Mucosa of stomach (tissue), 1 donor: ENCODE measurements around the gene CYSLTR1.

Source experiments
- H3K27me3 ChIP-seq: one replicate; pipeline ENCODE4 v1.7.0; 2013; ENCODE audit warnings: mild to moderate bottlenecking, low read length; ENCODE audit not compliant: control insufficient read depth, insufficient read depth
- H3K36me3 ChIP-seq: one replicate; pipeline ENCODE4 v1.7.0; 2013; ENCODE audit warnings: low read length; ENCODE audit not compliant: control insufficient read depth, insufficient read depth
- H3K4me1 ChIP-seq: one replicate; pipeline ENCODE4 v1.7.0; 2013; ENCODE audit warnings: mild to moderate bottlenecking, low read length; ENCODE audit not compliant: control insufficient read depth, insufficient read depth
- H3K4me3 ChIP-seq: one replicate; pipeline ENCODE4 v1.7.0; 2013; ENCODE audit warnings: low read length
- H3K9ac ChIP-seq: one replicate; pipeline ENCODE4 v1.7.0; 2013; ENCODE audit warnings: mild to moderate bottlenecking, low read length, moderate library complexity
- H3K9me3 ChIP-seq: one replicate; pipeline ENCODE4 v1.7.0; 2013; ENCODE audit warnings: mild to moderate bottlenecking, low read length, moderate library complexity; ENCODE audit not compliant: control insufficient read depth
- donor health status: Pancreatic carcinoma.

Gene CYSLTR1, protein sequence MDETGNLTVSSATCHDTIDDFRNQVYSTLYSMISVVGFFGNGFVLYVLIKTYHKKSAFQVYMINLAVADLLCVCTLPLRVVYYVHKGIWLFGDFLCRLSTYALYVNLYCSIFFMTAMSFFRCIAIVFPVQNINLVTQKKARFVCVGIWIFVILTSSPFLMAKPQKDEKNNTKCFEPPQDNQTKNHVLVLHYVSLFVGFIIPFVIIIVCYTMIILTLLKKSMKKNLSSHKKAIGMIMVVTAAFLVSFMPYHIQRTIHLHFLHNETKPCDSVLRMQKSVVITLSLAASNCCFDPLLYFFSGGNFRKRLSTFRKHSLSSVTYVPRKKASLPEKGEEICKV

DNA sequence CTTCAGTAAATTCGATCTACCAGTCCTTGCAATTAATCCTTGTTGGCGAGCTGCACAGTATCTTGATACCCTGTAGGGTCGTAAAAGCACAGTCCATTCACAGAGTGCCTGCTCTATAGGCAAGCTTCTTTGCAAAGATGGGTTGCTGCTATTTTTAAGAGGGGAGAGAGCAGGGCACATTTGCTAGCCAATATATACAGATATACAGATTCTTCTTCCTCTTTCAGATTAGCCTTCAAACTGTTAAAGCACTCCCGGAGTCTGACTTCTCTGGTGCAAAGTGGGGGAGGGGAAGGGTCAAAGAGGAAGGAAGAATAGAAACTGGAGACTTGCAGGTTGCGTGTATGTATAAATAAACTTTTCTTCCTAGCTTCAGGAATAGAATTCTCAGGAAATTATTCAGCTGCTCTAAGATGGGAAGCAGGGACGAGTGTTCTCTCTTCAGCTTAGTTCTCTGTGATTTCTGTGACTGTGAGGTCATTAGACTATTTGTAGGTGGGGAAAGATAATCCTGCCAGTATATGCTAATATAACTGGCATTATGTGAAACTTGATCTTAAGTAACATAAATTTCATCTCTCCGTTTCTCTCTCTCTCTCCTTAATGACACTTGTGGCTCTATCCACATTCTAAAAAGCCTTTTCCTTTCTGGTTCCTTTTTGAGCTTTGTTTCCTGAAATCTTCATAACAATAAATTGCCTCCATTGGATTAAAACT, at the start of gene CYSLTR1:
TSS of gene CYSLTR1 (minus strand) at position 242 of the 717 bp plus-strand sequence. CDS start 53,865 bp downstream, outside the sequence.
- Histone ChIP-seq H3K4me3 (no peak within 1 kb of the TSS), H3K9me3 (no peaks in the 10 kb centered on the region), H3K9ac (no peak within 1 kb of the TSS), H3K4me1 (no peaks in the 10 kb centered on the region), H3K36me3 (no peaks in the 10 kb centered on the region), H3K27me3 (no peaks in the 10 kb centered on the region)

- no peaks in the 10 kb centered on the region for H3K9me3 ChIP-seq
- no peaks in the 10 kb centered on the region for H3K36me3 ChIP-seq
- no peak overlapping the region for H3K9ac ChIP-seq
- H3K4me1 ChIP-seq = no peaks in the 10 kb centered on the region
- no peaks in the 10 kb centered on the region for H3K27me3 ChIP-seq
- H3K4me3 ChIP-seq = no peak overlapping the region
Observed at GRCh38 chrX:78377186-78377585, 49.8 kb upstream of the CYSLTR1 start.

- H3K27me3 ChIP-seq = no peaks in the 10 kb centered on the region
- no peaks in the 10 kb centered on the region for H3K4me1 ChIP-seq
- H3K9me3 ChIP-seq = no peaks in the 10 kb centered on the region
- H3K4me3 ChIP-seq = no peak overlapping the region
- H3K9ac ChIP-seq = no peak overlapping the region
- no peaks in the 10 kb centered on the region for H3K36me3 ChIP-seq
Observed at GRCh38 chrX:78375894-78376293, 48.5 kb upstream of the CYSLTR1 start.

GRCh38 chrX:78366576-78366975, 39.2 kb upstream of the CYSLTR1 start:
- Histone ChIP-seq H3K4me3 (no peak overlapping the region), H3K9me3 (no peaks in the 10 kb centered on the region), H3K36me3 (no peaks in the 10 kb centered on the region), H3K9ac (no peak overlapping the region), H3K4me1 (no peaks in the 10 kb centered on the region), H3K27me3 (no peaks in the 10 kb centered on the region)

DNA sequence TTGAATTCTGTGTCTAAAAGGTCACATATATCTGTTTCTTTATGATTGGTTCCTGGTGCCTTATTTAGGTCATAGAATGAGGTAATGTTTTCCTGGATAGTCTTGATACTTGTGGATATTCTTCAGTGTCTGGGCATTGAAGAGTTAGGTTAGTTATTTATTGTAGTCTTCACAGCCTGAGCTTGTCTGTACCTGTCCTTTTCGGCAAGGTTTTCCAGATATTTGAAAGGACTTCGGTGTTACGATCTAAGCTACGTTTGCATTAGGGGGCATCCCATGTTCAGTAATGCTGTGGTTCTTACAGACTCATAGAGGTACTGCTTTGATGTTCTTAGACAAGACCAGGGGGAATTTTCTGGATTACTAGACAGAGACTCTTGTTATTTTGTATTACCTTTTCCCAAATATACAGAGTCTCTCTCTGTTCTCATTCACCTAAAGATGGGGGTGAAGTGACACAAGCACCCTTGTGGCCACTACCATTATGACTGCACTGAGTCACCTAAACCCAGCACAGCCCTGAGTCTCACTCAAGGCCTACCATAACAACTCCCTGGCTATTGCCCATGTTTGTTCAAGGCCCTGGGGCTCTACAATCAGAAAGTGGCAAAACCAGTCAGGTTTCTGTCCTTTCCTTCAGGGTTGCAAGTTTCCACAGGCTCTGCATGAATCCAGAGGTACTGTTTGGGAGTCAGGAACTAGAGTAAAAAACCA, 30.1 kb upstream of the CYSLTR1 start:
- Histone ChIP-seq H3K4me1 (no peaks in the 10 kb centered on the region), H3K36me3 (no peaks in the 10 kb centered on the region), H3K27me3 (no peaks in the 10 kb centered on the region), H3K9me3 (no peaks in the 10 kb centered on the region), H3K4me3 (no peak overlapping the region), H3K9ac (no peak overlapping the region)

GRCh38 chrX:78333521-78333920, 6.1 kb upstream of the CYSLTR1 start:
- Histone ChIP-seq H3K36me3 (no peaks in the 10 kb centered on the region), H3K9me3 (no peaks in the 10 kb centered on the region), H3K27me3 (no peaks in the 10 kb centered on the region), H3K9ac (no peak overlapping the region), H3K4me3 (no peak overlapping the region), H3K4me1 (no peaks in the 10 kb centered on the region)

- H3K36me3 ChIP-seq = no peaks in the 10 kb centered on the region
- no peak overlapping the region for H3K4me3 ChIP-seq
- H3K9me3 ChIP-seq = no peaks in the 10 kb centered on the region
- no peaks in the 10 kb centered on the region for H3K4me1 ChIP-seq
- no peaks in the 10 kb centered on the region for H3K27me3 ChIP-seq
- no peak overlapping the region for H3K9ac ChIP-seq
Observed at GRCh38 chrX:78331708-78332107, 4.3 kb upstream of the CYSLTR1 start.

GRCh38 chrX:78330540-78330939, 3.1 kb upstream of the CYSLTR1 start:
- Histone ChIP-seq H3K9me3 (no peaks in the 10 kb centered on the region), H3K4me3 (no peak overlapping the region), H3K9ac (no peak overlapping the region), H3K4me1 (no peaks in the 10 kb centered on the region), H3K36me3 (no peaks in the 10 kb centered on the region), H3K27me3 (no peaks in the 10 kb centered on the region)

DNA sequence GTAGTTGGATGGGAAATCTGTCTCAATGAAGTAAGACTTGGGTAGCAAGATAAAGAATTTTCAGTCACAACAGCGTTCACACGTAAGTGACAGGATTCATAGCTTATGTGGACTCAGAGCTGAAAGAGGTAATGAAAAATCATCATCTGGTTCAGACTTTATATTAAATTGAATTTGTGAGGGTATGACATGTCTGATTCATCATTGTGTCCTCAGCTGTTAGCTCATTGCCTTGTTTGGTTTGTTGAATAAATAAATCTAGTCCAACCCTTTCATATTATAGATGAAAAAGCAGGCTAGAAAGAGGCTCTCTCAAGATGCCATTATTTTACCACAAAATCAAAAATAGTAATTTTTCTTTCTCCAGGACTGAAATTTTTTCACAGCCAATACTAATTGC, 2.7 kb upstream of the CYSLTR1 start:
- Histone ChIP-seq H3K36me3 (no peaks in the 10 kb centered on the region), H3K27me3 (no peaks in the 10 kb centered on the region), H3K4me1 (no peaks in the 10 kb centered on the region), H3K9ac (no peak overlapping the region), H3K9me3 (no peaks in the 10 kb centered on the region), H3K4me3 (no peak overlapping the region)

DNA sequence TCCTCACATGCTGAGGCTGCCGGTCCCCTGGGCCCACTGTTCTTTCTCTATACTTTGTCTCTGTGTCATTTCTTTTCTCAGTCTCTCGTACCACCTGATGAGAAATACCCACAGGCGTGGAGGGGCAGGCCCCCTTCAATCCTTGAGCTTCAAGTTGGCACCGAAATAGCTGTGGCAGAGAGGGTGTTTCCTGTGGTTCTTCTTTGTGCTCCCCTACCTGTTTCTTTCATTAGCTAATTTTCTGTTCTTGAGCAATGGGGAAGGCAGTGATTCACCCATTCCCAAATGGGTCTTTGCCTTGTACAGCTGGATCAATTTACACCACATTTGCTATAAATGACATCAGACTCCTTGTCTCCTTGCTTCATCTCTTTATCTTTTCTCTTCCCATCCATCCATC, 2.1 kb upstream of the CYSLTR1 start:
- Histone ChIP-seq H3K9ac (no peak overlapping the region), H3K27me3 (no peaks in the 10 kb centered on the region), H3K4me1 (no peaks in the 10 kb centered on the region), H3K36me3 (no peaks in the 10 kb centered on the region), H3K9me3 (no peaks in the 10 kb centered on the region), H3K4me3 (no peak overlapping the region)

DNA sequence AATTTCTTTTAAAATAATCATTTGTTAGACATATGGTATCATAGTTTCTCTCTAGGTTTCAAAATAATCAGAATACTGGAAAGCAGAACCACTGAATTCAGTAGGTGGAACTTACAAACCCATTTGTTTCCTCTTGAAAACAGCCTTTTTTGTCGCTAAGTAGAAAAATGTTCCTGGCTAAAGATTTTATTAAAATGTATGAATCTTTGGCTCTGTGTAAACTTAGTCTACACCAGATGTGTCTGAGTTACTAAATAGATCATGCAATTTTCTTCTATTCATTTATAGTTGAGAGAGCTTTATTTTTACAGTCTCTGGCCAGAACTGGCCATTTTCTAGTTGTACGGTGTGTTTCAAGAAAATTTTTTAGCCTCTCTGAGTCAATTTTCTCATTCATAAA, 1.0 kb downstream of the CYSLTR1 start:
- Histone ChIP-seq H3K9me3 (no peaks in the 10 kb centered on the region), H3K4me3 (no peak overlapping the region), H3K36me3 (no peaks in the 10 kb centered on the region), H3K27me3 (no peaks in the 10 kb centered on the region), H3K9ac (no peak overlapping the region), H3K4me1 (no peaks in the 10 kb centered on the region)

GRCh38 chrX:78322863-78323262, 4.5 kb downstream of the CYSLTR1 start:
- no peaks in the 10 kb centered on the region for H3K4me1 ChIP-seq
- H3K9ac ChIP-seq = no peak overlapping the region
- no peaks in the 10 kb centered on the region for H3K36me3 ChIP-seq
- H3K9me3 ChIP-seq = no peaks in the 10 kb centered on the region
- no peaks in the 10 kb centered on the region for H3K27me3 ChIP-seq
- H3K4me3 ChIP-seq = no peak overlapping the region
